HPDE6-E6E7 (cell line): Measurements from ENCODE around the gene FOXR2.

Source experiments
- DNase-seq: peaks from one replicate; pipeline ENCODE4 v3.0.0; 2011; ENCODE audit warnings: missing footprints; ENCODE audit errors: extremely low spot score

The FOXR2 gene

DNA sequence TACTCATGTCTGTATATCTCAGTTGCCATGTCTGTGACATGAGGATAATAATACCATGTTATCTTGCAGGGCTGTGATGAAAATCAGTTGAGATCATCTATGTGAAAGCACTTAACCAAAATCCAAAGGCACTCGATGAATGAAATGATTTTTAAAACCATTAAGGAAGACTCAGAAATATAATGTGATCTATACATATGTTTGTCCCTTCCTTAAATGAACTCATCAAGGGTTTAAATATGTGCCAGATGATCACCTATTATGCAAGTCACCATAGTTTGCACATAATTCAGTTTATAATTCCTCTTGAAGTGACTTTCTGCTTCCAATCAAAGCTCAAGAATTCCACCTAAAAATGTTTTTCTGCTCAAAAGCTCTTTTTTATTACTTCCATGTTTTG is at the start of gene FOXR2:
FOXR2 (plus strand) TSS at position 301 of the 400 bp plus-strand sequence. CDS start 312 bp downstream, outside the sequence.
- no peak for DNase-seq

DNA sequence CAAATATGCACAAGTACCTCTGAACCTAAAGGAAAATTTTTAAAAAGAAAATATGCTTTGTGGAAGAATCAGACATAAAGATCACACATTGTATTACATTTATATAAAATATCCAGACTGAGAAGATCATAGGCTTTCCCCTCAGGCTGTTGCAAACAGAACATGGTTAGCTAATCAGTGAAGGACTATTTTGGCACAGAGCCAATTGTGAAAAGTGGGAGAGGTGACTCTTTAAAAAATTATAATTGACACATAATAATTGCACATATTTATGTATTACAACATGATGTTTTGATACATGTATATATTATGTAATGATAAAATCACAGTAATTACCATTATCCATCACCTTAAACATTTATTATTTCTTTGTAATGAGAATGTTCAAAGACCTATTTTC is 44.1 kb upstream of the FOXR2 start:
- no peak for DNase-seq

DNA sequence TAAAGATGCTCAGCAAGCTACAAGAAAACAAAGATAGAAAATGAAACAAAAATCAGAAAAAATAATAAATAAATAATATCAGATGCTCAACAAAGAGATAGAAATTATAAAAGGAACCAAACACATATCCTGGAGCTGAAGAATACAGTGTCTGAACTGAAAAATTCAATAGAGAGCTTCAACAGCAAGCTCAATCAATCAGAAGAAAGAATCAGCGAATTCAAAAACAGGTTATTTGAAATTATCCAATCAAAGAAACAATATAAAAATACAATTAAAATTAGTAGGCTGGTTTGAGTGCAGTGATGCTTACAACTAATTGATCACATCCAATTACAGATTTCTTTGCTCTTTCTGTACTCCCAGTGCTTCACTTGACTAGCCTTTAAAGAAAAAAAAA is 40.8 kb upstream of the FOXR2 start:
- no peak for DNase-seq

GRCh38 chrX:55593296-55593695 is 29.9 kb upstream of the FOXR2 start:
- DNase-seq: no peak

DNA sequence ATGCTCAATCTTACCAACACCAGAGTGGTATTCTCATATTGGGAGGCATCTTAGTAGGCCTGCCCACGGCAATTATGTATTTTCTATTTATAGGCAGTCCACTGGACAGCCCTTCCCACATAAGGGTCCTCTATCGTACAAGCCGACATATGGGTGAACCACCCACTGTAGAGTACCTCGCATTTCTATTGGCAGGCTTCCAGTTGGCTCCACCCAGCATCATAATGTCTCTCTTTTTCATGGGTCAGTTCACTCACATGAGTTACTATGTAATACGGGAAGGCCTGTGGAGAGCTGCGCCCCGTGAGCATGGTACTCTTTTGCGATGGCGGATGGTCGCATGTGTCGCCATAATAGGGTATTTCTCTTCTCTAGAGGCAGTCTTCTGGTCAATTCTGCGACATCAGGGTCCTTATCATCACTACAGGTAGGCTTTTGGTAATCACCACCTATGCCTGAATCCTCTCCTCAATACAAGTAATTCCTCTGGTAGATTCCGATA is 29.4 kb upstream of the FOXR2 start:
- no peak for DNase-seq

- no peak for DNase-seq
These were observed 24.9 kb upstream of the FOXR2 start for GRCh38 chrX:55598333-55598732.

DNA sequence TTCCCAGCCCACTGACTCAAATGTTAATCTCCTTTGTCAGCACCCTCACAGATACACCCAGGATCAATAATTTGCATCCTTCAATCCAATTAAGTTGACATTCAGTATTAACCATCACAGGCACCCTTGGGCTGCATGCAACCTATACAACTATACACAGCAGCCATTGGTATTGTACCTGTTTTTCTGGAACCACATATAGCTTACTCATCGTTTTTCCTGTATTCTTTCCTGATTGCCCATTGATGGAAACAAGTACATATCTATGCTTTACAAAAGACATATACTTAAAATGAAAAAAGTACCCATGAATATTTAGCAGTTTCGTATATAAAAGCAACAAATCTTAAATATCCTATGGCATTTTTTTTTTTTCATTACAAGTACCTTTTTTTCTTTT is 3.7 kb upstream of the FOXR2 start:
- no peak for DNase-seq

- no peak for DNase-seq
These were observed 1.2 kb downstream of the FOXR2 start for GRCh38 chrX:55624403-55624802.

GRCh38 chrX:55636109-55636508 is 12.9 kb downstream of the FOXR2 start:
- no peak for DNase-seq

DNA sequence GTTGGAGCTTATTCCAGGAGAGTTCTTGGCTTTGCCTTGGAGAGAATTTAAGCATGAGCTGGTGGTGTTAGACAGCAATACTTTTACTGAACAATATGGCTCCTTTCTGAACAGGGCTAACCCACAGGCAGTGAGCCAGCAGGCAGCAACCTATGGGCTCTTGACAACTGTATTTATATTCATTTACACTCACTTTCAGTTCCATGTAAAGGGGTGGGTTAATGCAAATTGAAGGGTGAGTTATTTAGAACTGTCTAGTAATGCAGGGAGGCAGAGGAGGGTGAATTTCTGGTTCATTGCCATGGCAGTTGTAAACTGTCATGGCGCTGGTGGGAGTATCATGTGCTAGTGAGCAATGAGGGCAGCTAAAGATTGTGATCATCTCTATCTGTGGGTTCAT is 15.7 kb downstream of the FOXR2 start:
- no peak for DNase-seq

DNA sequence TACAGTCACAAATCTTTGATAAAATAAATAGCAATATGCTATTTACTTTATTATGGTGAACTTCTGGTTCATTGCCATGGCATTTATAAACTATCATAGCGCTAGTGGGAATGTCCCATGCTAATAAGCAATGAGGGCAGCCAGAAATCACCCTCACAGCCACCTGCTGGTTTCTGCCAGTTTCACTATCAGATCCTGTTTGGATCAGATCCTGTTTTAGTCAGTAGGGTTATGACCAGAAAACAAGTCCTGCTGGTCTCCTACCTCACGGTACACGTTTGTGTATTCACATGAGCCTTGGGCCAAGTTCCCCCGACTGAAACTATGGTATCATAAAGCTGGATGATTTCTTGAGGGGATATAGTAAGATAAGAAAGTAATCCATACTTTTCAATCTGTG is 17.7 kb downstream of the FOXR2 start:
- no peak for DNase-seq

- no peak for DNase-seq
These were observed 25.2 kb downstream of the FOXR2 start for GRCh38 chrX:55648434-55648833.

DNA sequence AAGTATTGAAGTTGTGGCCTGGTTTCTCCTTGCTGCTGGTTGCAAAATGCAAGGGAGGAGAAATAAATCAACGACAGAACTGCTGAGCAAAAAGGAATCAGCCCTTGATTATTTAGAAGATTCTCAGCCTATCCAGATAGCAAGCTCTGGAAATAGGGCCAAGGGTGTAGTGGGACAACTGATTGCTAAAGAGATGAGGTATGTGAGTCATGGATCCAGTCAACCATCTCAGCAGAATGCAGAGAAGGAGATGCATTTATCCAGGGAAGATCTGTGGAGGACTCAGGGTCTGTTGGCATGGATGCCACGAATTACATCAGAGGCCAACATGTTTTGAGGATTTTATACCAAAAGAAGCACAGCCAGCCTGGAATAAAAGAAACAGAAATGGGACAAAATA is 36.7 kb downstream of the FOXR2 start:
- DNase-seq: no peak

GRCh38 chrX:55663584-55663983 is 40.4 kb downstream of the FOXR2 start:
- no peak for DNase-seq

DNA sequence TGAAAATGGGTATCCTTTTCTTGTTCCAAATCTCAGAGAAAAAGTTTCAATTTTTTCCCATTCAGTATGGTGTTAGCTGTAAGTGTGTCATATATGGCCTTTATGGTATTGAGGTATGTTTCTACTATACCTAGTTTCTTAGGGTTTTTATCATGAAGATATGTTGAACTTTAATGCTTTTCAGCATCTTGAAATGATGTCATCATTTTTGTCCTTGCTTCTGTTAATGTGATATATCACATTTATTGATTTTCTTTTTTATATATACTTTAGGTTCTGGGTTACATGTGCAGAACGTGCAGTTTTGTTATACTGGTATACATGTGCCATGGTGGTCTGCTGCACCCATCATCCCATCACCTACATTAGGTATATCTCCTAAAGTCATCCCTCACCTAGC is 44.9 kb downstream of the FOXR2 start:
- DNase-seq: no peak
